H9 (cell line): ENCODE measurements around the gene KCNJ12. TPM values are rescaled to one million over a fixed set of nuclear protein-coding genes. Genes with fewer than 3 reads are reported as not detected.
"Not testable (repeated sequence)": the region's sequence is repeated elsewhere in the genome, so short reads cannot be mapped to it uniquely, and the experiment has no call there.

Source experiments
- DNase-seq: peaks from one replicate; pipeline ENCODE4 v3.0.0-alpha.2; 2017
- H2AFZ ChIP-seq: one replicate; pipeline ENCODE4 v1.6.1; 2013; ENCODE audit warnings: mild to moderate bottlenecking, low read length, control low read depth, moderate library complexity
- H2AK5ac ChIP-seq: 2 replicates; pipeline ENCODE4 v1.6.1; 2013; ENCODE audit warnings: low read length, control low read depth, mixed read lengths; ENCODE audit not compliant: insufficient read length
- H2BK120ac ChIP-seq: one replicate; pipeline ENCODE4 v1.6.1; 2013; ENCODE audit warnings: low read depth, mild to moderate bottlenecking, low read length, control low read depth, inconsistent platforms; ENCODE audit not compliant: poor library complexity, severe bottlenecking
- H2BK12ac ChIP-seq: 2 replicates; pipeline ENCODE4 v1.6.1; 2013; ENCODE audit warnings: low read length, control low read depth, mixed read lengths, low read depth; ENCODE audit not compliant: insufficient read length
- H2BK15ac ChIP-seq: 2 replicates; pipeline ENCODE4 v1.6.1; 2013; ENCODE audit warnings: low read depth, low read length, control low read depth
- H2BK20ac ChIP-seq: one replicate; pipeline ENCODE4 v1.6.1; 2013; ENCODE audit warnings: low read depth, mild to moderate bottlenecking, low read length, control low read depth, inconsistent platforms; ENCODE audit not compliant: poor library complexity, severe bottlenecking
- H2BK5ac ChIP-seq: 2 replicates; pipeline ENCODE4 v1.6.1; 2013; ENCODE audit warnings: low read length, control low read depth, mixed read lengths; ENCODE audit not compliant: insufficient read length
- H3K14ac ChIP-seq: 2 replicates; pipeline ENCODE4 v1.6.1; 2013; ENCODE audit warnings: low read length, control low read depth; ENCODE audit not compliant: insufficient read depth
- H3K18ac ChIP-seq: 2 replicates; pipeline ENCODE4 v1.6.1; 2013; ENCODE audit warnings: low read depth, mild to moderate bottlenecking, mixed read lengths, low read length, control low read depth; ENCODE audit not compliant: insufficient read length
- H3K23ac ChIP-seq: 2 replicates; pipeline ENCODE4 v1.6.1; 2013; ENCODE audit warnings: low read length, control low read depth, mixed read lengths, low read depth; ENCODE audit not compliant: insufficient read length
- H3K23me2 ChIP-seq: 2 replicates; pipeline ENCODE4 v1.6.1; 2013; ENCODE audit warnings: low read depth, mild to moderate bottlenecking, mixed read lengths, low read length, control low read depth; ENCODE audit not compliant: insufficient read length, poor library complexity, severe bottlenecking
- H3K27ac ChIP-seq: 2 replicates; pipeline ENCODE4 v1.5.1; 2013; ENCODE audit warnings: low read length, control low read depth, mixed read lengths, low read depth; ENCODE audit not compliant: insufficient read length
- H3K27me3 ChIP-seq: 2 replicates; pipeline ENCODE4 v1.6.1; 2013; ENCODE audit warnings: low read length, control low read depth, inconsistent platforms; ENCODE audit not compliant: insufficient read depth
- H3K4ac ChIP-seq: 2 replicates; pipeline ENCODE4 v1.6.1; 2013; ENCODE audit warnings: low read depth, mild to moderate bottlenecking, control low read depth, inconsistent platforms, low read length, moderate library complexity
- H3K4me1 ChIP-seq: 2 replicates; pipeline ENCODE4 v1.6.1; 2013; ENCODE audit warnings: low read length, control low read depth, inconsistent platforms; ENCODE audit not compliant: insufficient read depth
- H3K4me2 ChIP-seq: 2 replicates; pipeline ENCODE4 v1.6.1; 2013; ENCODE audit warnings: low read length, control low read depth, mixed read lengths; ENCODE audit not compliant: insufficient read length, insufficient read depth
- H3K56ac ChIP-seq: 2 replicates; pipeline ENCODE4 v1.6.1; 2013; ENCODE audit warnings: low read depth, mild to moderate bottlenecking, mixed read lengths, low read length, control low read depth; ENCODE audit not compliant: insufficient read length
- H3K79me1 ChIP-seq: 2 replicates; pipeline ENCODE4 v1.6.1; 2013; ENCODE audit warnings: low read depth, mild to moderate bottlenecking, moderate library complexity, low read length, control low read depth, inconsistent platforms; ENCODE audit not compliant: insufficient read depth, poor library complexity, severe bottlenecking
- H3K79me2 ChIP-seq: 2 replicates; pipeline ENCODE4 v1.6.1; 2013; ENCODE audit warnings: low read length, control low read depth, inconsistent platforms; ENCODE audit not compliant: insufficient read depth
- H3K9ac ChIP-seq: 2 replicates; pipeline ENCODE4 v1.6.1; 2013; ENCODE audit warnings: low read length, control low read depth, mixed read lengths; ENCODE audit not compliant: insufficient read length; ENCODE audit errors: extremely low read depth
- H3K9me3 ChIP-seq: one replicate; pipeline ENCODE4 v1.6.1; 2013; ENCODE audit warnings: low read depth, low read length, inconsistent platforms; ENCODE audit not compliant: control insufficient read depth
- H3T11ph ChIP-seq: one replicate; pipeline ENCODE4 v1.6.1; 2013; ENCODE audit warnings: mild to moderate bottlenecking, low read length, control low read depth, inconsistent platforms
- H4K20me1 ChIP-seq: one replicate; pipeline ENCODE4 v1.6.1; 2013; ENCODE audit not compliant: control insufficient read depth, insufficient read length, insufficient read depth
- H4K5ac ChIP-seq: 2 replicates; pipeline ENCODE4 v1.6.1; 2013; ENCODE audit warnings: low read depth, mild to moderate bottlenecking, mixed read lengths, low read length, control low read depth; ENCODE audit not compliant: insufficient read length
- H4K8ac ChIP-seq: replicated peaks from 2 replicates; pipeline ENCODE4 v1.6.1; 2013; ENCODE audit warnings: low read length, control low read depth, mixed read lengths, low read depth; ENCODE audit not compliant: insufficient read length
- H4K91ac ChIP-seq: 2 replicates; pipeline ENCODE4 v1.6.1; 2013; ENCODE audit warnings: low read depth, mild to moderate bottlenecking, moderate library complexity, mixed read lengths, low read length, control low read depth; ENCODE audit not compliant: insufficient read length
- H3K27ac Mint-ChIP-seq, 3 experiments: 2 replicates in 2 of 3; 3 replicates in 1 of 3; pipeline ENCODE4 v1.8.0; 2020 to 2021; ENCODE audit warnings: mixed read lengths in 3 of 3, mild to moderate bottlenecking in 1 of 3, moderate library complexity in 1 of 3
- H3K27me3 Mint-ChIP-seq: 2 replicates; pipeline ENCODE4 v1.8.0; 2021; ENCODE audit warnings: low read depth, mild to moderate bottlenecking, moderate library complexity, mixed read lengths
- H3K36me3 Mint-ChIP-seq, 3 experiments: 2 replicates in 2 of 3; 3 replicates in 1 of 3; pipeline ENCODE4 v1.8.0; 2020 to 2021; ENCODE audit warnings: low read depth in 3 of 3, mixed read lengths in 3 of 3; ENCODE audit not compliant: insufficient read depth in 1 of 3
- H3K4me1 Mint-ChIP-seq, 2 experiments: 2 replicates each; pipeline ENCODE4 v1.8.0; 2020; ENCODE audit warnings: mixed read lengths in 2 of 2
- H3K4me3 Mint-ChIP-seq, 2 experiments: 2 replicates in 1 of 2; 3 replicates in 1 of 2; pipeline ENCODE4 v1.8.0; 2020 to 2021; ENCODE audit warnings: mild to moderate bottlenecking in 2 of 2, mixed read lengths in 2 of 2, moderate library complexity in 1 of 2
- H3K9me3 Mint-ChIP-seq, 2 experiments: 2 replicates in 1 of 2; 3 replicates in 1 of 2; pipeline ENCODE4 v1.8.0; 2020; ENCODE audit warnings: mild to moderate bottlenecking in 2 of 2, mixed read lengths in 2 of 2, moderate library complexity in 1 of 2
- WGBS: extraction: QIAGEN DNeasy Blood & Tissue Kit; methylation state at CpG from one replicate; pipeline ENCODE4 v1.1.7; 2013; ENCODE audit warnings: missing lambda C conversion rate, low lambda C conversion rate, mixed read lengths; ENCODE audit not compliant: insufficient read length; ENCODE audit errors: extremely low coverage; 5-methylcytosine and 5-hydroxymethylcytosine counted together
- total RNA-seq: library from RNA; stranded (reverse); gene quantifications from 2 replicates; pipeline ENCODE4 v1.2.1, GENCODE V29; 2021

KCNJ12 gene
- total RNA-seq, 1 experiment from 2014 or later, result 0.39 TPM

DNA sequence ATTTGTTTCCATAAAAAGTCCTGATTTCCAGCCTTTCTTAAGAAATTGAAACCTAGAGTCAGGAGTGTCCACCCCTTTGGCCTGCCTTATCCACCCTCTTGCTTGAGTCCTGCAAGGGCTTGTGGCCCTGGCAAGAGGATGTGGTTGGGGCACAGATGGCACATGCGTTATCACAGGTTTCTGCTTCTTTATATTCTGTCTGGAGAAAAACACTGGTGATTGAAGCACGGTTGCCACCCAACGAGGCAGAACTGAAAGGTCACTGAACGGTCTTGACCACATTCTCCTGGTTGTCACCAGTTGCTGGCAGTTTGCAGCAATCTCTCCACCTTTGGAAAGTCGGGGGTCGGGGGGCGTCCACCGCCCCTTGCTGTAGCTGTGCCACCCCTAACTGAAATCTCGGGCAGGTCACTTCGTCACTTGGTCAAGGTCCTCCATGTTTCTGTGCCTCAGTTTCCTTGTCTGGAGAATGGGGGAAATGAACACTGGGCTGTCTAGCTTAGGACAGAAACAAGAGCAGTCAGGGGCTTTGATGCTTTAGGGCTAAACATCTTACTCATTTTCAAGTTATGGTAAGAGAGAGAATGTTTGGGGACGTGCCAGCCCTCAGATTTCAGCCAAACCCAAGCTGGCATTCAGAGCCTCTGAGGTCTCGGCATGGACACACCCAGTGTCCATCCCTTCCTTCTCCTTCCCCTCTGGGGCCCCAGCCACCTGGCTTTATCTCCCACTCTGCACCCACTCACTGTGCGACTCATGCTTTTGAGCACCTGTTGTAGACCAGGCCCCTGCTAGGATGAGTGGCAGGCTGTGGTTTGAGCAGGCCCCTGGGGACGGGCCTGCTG is 27.9 kb upstream of the KCNJ12 start:
- H2BK120ac ChIP-seq, H2AK5ac ChIP-seq, H2AFZ ChIP-seq, H2BK15ac ChIP-seq, DNase-seq, H3K4me1 Mint-ChIP-seq, H4K20me1 ChIP-seq, H3K14ac ChIP-seq, H3K79me1 ChIP-seq, H4K8ac ChIP-seq, H3K18ac ChIP-seq, H3K27ac ChIP-seq, H3K9ac ChIP-seq, H4K5ac ChIP-seq, H2BK12ac ChIP-seq, H3K4me1 ChIP-seq, H2BK20ac ChIP-seq, H4K91ac ChIP-seq, H3K27ac Mint-ChIP-seq, H3K36me3 Mint-ChIP-seq, H2BK5ac ChIP-seq, H3K79me2 ChIP-seq, H3K23me2 ChIP-seq, H3K9me3 ChIP-seq, H3K27me3 Mint-ChIP-seq, H3K27me3 ChIP-seq, H3K56ac ChIP-seq, H3K4ac ChIP-seq, H3T11ph ChIP-seq, H3K4me2 ChIP-seq, H3K23ac ChIP-seq, H3K4me3 Mint-ChIP-seq: not testable (repeated sequence)
- peaks cover 7 to 10% of the 10 kb centered on the region in 2 experiments for H3K9me3 Mint-ChIP-seq
- no CpG with 5 or more reads among the region's 14 CpGs for WGBS

DNA sequence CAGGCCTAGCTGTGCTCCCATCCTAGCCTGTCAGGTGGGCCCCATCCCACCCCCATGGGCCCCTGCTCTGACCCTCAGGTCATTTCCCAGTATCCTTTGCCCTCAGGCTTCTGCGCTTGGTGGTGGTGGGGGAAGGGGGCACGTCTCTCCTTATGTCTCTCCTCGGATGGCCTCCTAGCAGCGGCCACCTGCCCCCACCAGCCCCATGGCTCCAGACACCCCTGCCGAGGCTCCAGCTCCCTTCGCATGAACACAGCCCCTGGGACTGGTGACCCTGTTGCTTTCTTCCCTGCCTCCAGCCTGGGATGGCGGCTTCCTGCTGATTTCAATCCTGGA is 27.3 kb upstream of the KCNJ12 start:
- H3T11ph ChIP-seq, H2BK15ac ChIP-seq, H3K27me3 Mint-ChIP-seq, H3K9ac ChIP-seq, H3K79me1 ChIP-seq, H3K9me3 ChIP-seq, H3K56ac ChIP-seq, H3K23me2 ChIP-seq, H3K4me2 ChIP-seq, H4K91ac ChIP-seq, H2BK12ac ChIP-seq, H2BK20ac ChIP-seq, H2BK5ac ChIP-seq, H3K18ac ChIP-seq, H2AFZ ChIP-seq, H3K79me2 ChIP-seq, H2AK5ac ChIP-seq, H4K20me1 ChIP-seq, H3K27ac ChIP-seq, H3K27me3 ChIP-seq, H3K36me3 Mint-ChIP-seq, H3K14ac ChIP-seq, H3K4me1 Mint-ChIP-seq, H3K4ac ChIP-seq, H4K8ac ChIP-seq, H4K5ac ChIP-seq, H3K4me3 Mint-ChIP-seq, H3K4me1 ChIP-seq, H2BK120ac ChIP-seq, H3K27ac Mint-ChIP-seq, DNase-seq, H3K23ac ChIP-seq: not testable (repeated sequence)
- peaks cover 7 to 10% of the 10 kb centered on the region in 2 experiments for H3K9me3 Mint-ChIP-seq
- no CpG with 5 or more reads among the region's 7 CpGs for WGBS
